Spleen (tissue), 13 donors: ENCODE results near the gene NUDT9. TPM values are rescaled to one million over a fixed set of nuclear protein-coding genes. Genes with fewer than 3 reads are reported as not detected.

Source experiments
- DNase-seq: peaks from one replicate; pipeline ENCODE4 v3.0.0-alpha.2; 2020
- H3K27ac ChIP-seq, 8 donors: fragments of 200-600 bp; sonication (generic) in 7 of 8; 1 replicate in 4 of 8; 2 replicates in 4 of 8; pipeline versions ENCODE4 v1.5.0 to v1.8.0; 2016 to 2021; ENCODE audit warnings: inconsistent platforms in 4 of 8, mild to moderate bottlenecking in 4 of 8, moderate library complexity in 1 of 8
- H3K27me3 ChIP-seq, 7 donors: fragments of 200-600 bp; sonication (generic) in 6 of 7; replicated peaks in 1 of 7; 1 replicate in 4 of 7; 2 replicates in 3 of 7; pipeline versions ENCODE4 v1.5.0 to v1.8.0; 2016 to 2021; ENCODE audit warnings: inconsistent platforms in 3 of 7, mild to moderate bottlenecking in 1 of 7
- H3K36me3 ChIP-seq, 6 donors: fragments of 200-600 bp; sonication (generic) in 5 of 6; 1 replicate in 4 of 6; 2 replicates in 2 of 6; pipeline versions ENCODE4 v1.5.0 to v1.8.0; 2016 to 2021; ENCODE audit warnings: inconsistent platforms in 2 of 6
- H3K4me1 ChIP-seq, 6 donors: fragments of 200-600 bp; sonication (generic) in 5 of 6; 1 replicate in 3 of 6; 2 replicates in 3 of 6; pipeline versions ENCODE4 v1.5.0 to v1.8.0; 2016 to 2021; ENCODE audit warnings: inconsistent platforms in 3 of 6
- H3K4me3 ChIP-seq, 8 donors: fragments of 200-600 bp; sonication (generic) in 7 of 8; 1 replicate in 4 of 8; 2 replicates in 4 of 8; pipeline versions ENCODE4 v1.5.0 to v1.8.0; 2016 to 2021; ENCODE audit warnings: inconsistent platforms in 4 of 8, mild to moderate bottlenecking in 4 of 8, moderate library complexity in 2 of 8
- H3K9me3 ChIP-seq, 8 donors: fragments of 200-600 bp; sonication (generic) in 7 of 8; 1 replicate in 4 of 8; 2 replicates in 4 of 8; pipeline versions ENCODE4 v1.5.0 to v1.8.0; 2016 to 2021; ENCODE audit warnings: inconsistent platforms in 4 of 8
- CTCF ChIP-seq, 11 experiments: fragments of 200-600 bp in 7 of 11; fragments of 450-650 bp in 4 of 11; sonication (generic) in 4 of 11; IDR thresholded peaks in 8 of 11; conservative IDR thresholded peaks in 3 of 11; 1 replicate in 7 of 11; 2 replicates in 4 of 11; pipeline versions ENCODE4 v1.4.0 to v1.8.0; 2016 to 2021; ENCODE audit warnings: antibody characterized with exemption in 11 of 11, inconsistent platforms in 4 of 11, mild to moderate bottlenecking in 1 of 11
- POLR2A ChIP-seq, 3 donors: fragments of 450-650 bp; IDR thresholded peaks; one replicate each; pipeline ENCODE4 v1.5.1; 2017; ENCODE audit warnings: antibody characterized with exemption in 3 of 3, mild to moderate bottlenecking in 1 of 3
- POLR2AphosphoS5 ChIP-seq, 3 donors: sonication (generic); formaldehyde crosslinking; IDR thresholded peaks; one replicate each; pipeline ENCODE4 v1.5.1; 2017; ENCODE audit warnings: antibody characterized with exemption in 3 of 3
- WGBS, 5 donors: extraction: QIAGEN DNeasy Blood & Tissue Kit in 3 of 5; methylation state at CpG; one replicate each; pipeline versions ENCODE4 v1.1.5 to v1.1.7; 2013 to 2018; 5-methylcytosine and 5-hydroxymethylcytosine counted together
- intact Hi-C: fragments of 100-400 bp; cut with DNase I; formaldehyde crosslinking; loops from one replicate; pipeline ENCODE4 v1.15.0; 2023; ENCODE audit warnings: low total_unique reads
- long read RNA-seq, 2 donors: transcript quantifications; one replicate each; lab custom pipeline, GENCODE V29; 2026
- polyA plus RNA-seq, 3 donors: library from polyadenylated mRNA; stranded (reverse); fragments of 200-250 nt; gene quantifications; one replicate each; pipeline ENCODE4 v1.2.1, GENCODE V29; 2013
- total RNA-seq, 7 donors: library from RNA; depleted of rRNA in 3 of 7; stranded (reverse); fragments of >200 nt in 3 of 7; fragmentation: NEBNext Ultra II Directional in 4 of 7; extraction: Animal tissue kit (Norgen Biotek cat#: 25700) in 4 of 7; gene quantifications; one replicate each; pipeline versions ENCODE4 v1.1.0 to v1.2.1, GENCODE V29; 2016 to 2021
- donor health status: healthy with polysubstance abuse.
- donor health status: DM: no; HTN: no; CAD: no; lungs with moderate emphysema.
- donor health status: DM: no; HTN: no; CAD: no.
- donor health status: Bipolar disorder and iron deficiency.
- donor health status: healthy.
- donor health status: DM: no; HTN: no; CAD: no.
- donor health status: DM: yes; HTN: yes; CAD: no.

Gene NUDT9
- total RNA-seq: 10 to 100 TPM; 14.9 to 23.5 (median 20.8) TPM
- 10 to 100 TPM; 17.0 to 23.7 (median 19.9) TPM for polyA plus RNA-seq
- long read RNA-seq, donor 1, transcript NUDT9-201 (8 exons, 1,701 nt): major isoform, 5 of 152 reads
- long read RNA-seq, donor 1, partial matches to known transcripts: 128 of 152 reads
- long read RNA-seq, donor 1, other reads (novel, unspliced or antisense): 19 of 152 reads
- long read RNA-seq, donor 2, transcript NUDT9-201 (8 exons, 1,701 nt): major isoform, 9 of 18 reads
- long read RNA-seq, donor 2, partial matches to known transcripts: 7 of 18 reads
- long read RNA-seq, donor 2, other reads (novel, unspliced or antisense): 0 of 18 reads

- intact Hi-C loops: no loop called here
- TF ChIP-seq CTCF (IDR thresholded peaks at IDR 0.05 in 8 of 11, conservative IDR thresholded peaks at IDR 0.05 in 3 of 11) (no peak), POLR2A (IDR thresholded peaks at IDR 0.05) (peak in 1 of 3 donors; percentile 54), POLR2AphosphoS5 (IDR thresholded peaks at IDR 0.05) (peak; percentile 89 to 95 (median 95))
- Histone ChIP-seq H3K36me3 (no peaks in the 10 kb centered on the region), H3K4me3 (peak within 1 kb of the TSS; percentile 59 to 83 (median 73)), H3K27ac (peak within 1 kb of the TSS; percentile 91 to 95 (median 92)), H3K27me3 (no peaks in the 10 kb centered on the region), H3K4me1 (peaks cover 8 to 53% (median 33%) of the 10 kb centered on the region in 6 donors), H3K9me3 (peaks cover 0 to 5% (median 0%) of the 10 kb centered on the region in 8 donors)
- DNase-seq: peak; percentile 97
- WGBS, 5 donors: 0 to 1% (median 0%) methylated on average over 30 to 58 of the region's 58 CpGs
These were observed at the start of gene NUDT9 for GRCh38 chr4:87422104-87423052. Gene NUDT9 (plus strand): TSS chr4:87422573. CDS start chr4:87422906, 333 bp downstream.

- TF ChIP-seq POLR2A (IDR thresholded peaks at IDR 0.05) (no peak), CTCF (IDR thresholded peaks at IDR 0.05 in 8 of 11, conservative IDR thresholded peaks at IDR 0.05 in 3 of 11) (peak; percentile 13 to 76 (median 62)), POLR2AphosphoS5 (IDR thresholded peaks at IDR 0.05) (peak in 1 of 3 donors; percentile 11)
- peak overlapping the region in 1 of 8 donors; percentile 37 for H3K27ac ChIP-seq
These were observed 46.6 kb upstream of the NUDT9 start for GRCh38 chr4:87375719-87376291.

GRCh38 chr4:87377816-87378215 is 44.6 kb upstream of the NUDT9 start:
- H3K27me3 ChIP-seq: no peaks in the 10 kb centered on the region
- no peaks in the 10 kb centered on the region for H3K9me3 ChIP-seq
- peaks cover 0 to 80% (median 26%) of the 10 kb centered on the region in 6 donors for H3K36me3 ChIP-seq
- H3K4me3 ChIP-seq: no peak overlapping the region
- intact Hi-C loops: loop anchor here (5.0 kb wide), 1 partner anchor 89 kb away; no protein-coding TSS in a partner anchor
- TF ChIP-seq CTCF (IDR thresholded peaks at IDR 0.05 in 8 of 11, conservative IDR thresholded peaks at IDR 0.05 in 3 of 11) (no peak), POLR2A (IDR thresholded peaks at IDR 0.05) (no peak), POLR2AphosphoS5 (IDR thresholded peaks at IDR 0.05) (no peak)
- DNase-seq: no peak
- no peak overlapping the region for H3K27ac ChIP-seq
- WGBS, 5 donors: 75 to 83% (median 77%) methylated on average over 2 of the region's 2 CpGs
- H3K4me1 ChIP-seq: peaks cover 0 to 33% (median 5%) of the 10 kb centered on the region in 6 donors

More at GRCh38 chr4:87375719-87376291, 46.6 kb upstream of the NUDT9 start:
- intact Hi-C loops: loop anchor here (5.0 kb wide), 1 partner anchor 91 kb away; no protein-coding TSS in a partner anchor
- no peak for DNase-seq
- H3K4me3 ChIP-seq: no peak overlapping the region
- no peaks in the 10 kb centered on the region for H3K9me3 ChIP-seq
- 52 to 57% (median 56%) methylated on average over 4 of the region's 4 CpGs for WGBS, 5 donors
- no peaks in the 10 kb centered on the region for H3K27me3 ChIP-seq
- peaks cover 0 to 31% (median 4%) of the 10 kb centered on the region in 6 donors for H3K4me1 ChIP-seq
- H3K36me3 ChIP-seq: peaks cover 0 to 84% (median 36%) of the 10 kb centered on the region in 6 donors
